ENCODE measurements around the gene ZG16B.

DNA sequence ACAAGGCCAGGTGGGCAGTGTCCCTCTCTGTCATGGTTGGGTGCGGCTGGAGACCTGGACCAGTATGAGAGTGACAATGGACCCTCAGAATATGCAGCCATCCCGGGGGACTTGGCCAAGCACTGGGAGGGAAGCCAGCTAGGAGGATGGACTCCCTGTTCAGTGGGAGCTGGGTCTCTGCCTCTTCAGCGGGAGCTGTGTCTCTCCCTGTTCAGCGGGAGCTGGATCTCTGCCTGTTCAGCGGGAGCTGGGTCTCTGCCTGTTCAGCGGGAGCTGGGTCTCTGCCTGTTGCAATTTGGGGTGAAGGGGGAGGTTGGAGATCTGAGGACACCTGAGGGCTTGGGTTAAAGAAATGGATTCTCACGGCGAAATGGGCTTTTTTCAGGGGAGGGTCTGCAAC, 38.9 kb upstream of the ZG16B start:
- no peak for TF ChIP-seq YY1 (IDR thresholded peaks at IDR 0.05; ENCODE audit: insufficient read depth, insufficient read length)
- TF ChIP-seq ZNF274 (IDR thresholded peaks at IDR 0.05; ENCODE audit: low read depth, low read length) = no peak
